H1 (cell line): ENCODE measurements around the gene DYNLT1. TPM values are rescaled to one million over a fixed set of nuclear protein-coding genes. Genes with fewer than 3 reads are reported as not detected.
"Not testable (repeated sequence)": the region's sequence is repeated elsewhere in the genome, so short reads cannot be mapped to it uniquely, and the experiment has no call there.

Source experiments
- CTCF ChIA-PET: fragments of 300-600 bp; sonication (Branson Sonifier 250); formaldehyde crosslinking; loops from one replicate; lab custom pipeline; 2021; ENCODE audit not compliant: partially characterized antibody; lab: Charles Lee
- POLR2A ChIA-PET: fragments of 300-600 bp; sonication (Branson Sonifier 250); formaldehyde crosslinking; loops from one replicate; lab custom pipeline; 2021; ENCODE audit warnings: inconsistent platforms; ENCODE audit not compliant: partially characterized antibody; lab: Charles Lee
- DNase-seq, 2 experiments: peaks; one replicate each; pipeline versions ENCODE4 v3.0.0 to v3.0.0-alpha.2; 2010 to 2022; ENCODE audit warnings: low spot score in 2 of 2, low read depth in 1 of 2, mixed read lengths in 1 of 2
- FAIRE-seq: peaks from 2 replicates; lab custom pipeline; 2011; peaks lifted over from hg19 to GRCh38; lab: Jason Lieb, UNC
- H2AFZ ChIP-seq: 2 replicates; pipeline ENCODE4 v1.8.1; 2012; ENCODE audit warnings: low read length, inconsistent platforms
- H2AK5ac ChIP-seq: 2 replicates; pipeline ENCODE4 v1.6.1; 2013; ENCODE audit warnings: low read depth, low read length
- H2BK120ac ChIP-seq: replicated peaks from 2 replicates; pipeline ENCODE3; 2013; ENCODE audit warnings: low read depth, low read length, inconsistent platforms
- H2BK12ac ChIP-seq: 2 replicates; pipeline ENCODE4 v1.6.1; 2013; ENCODE audit warnings: low read depth, low read length
- H2BK15ac ChIP-seq: 2 replicates; pipeline ENCODE4 v1.6.1; 2013; ENCODE audit warnings: low read length
- H2BK20ac ChIP-seq: 2 replicates; pipeline ENCODE4 v1.6.1; 2013; ENCODE audit warnings: low read length
- H2BK5ac ChIP-seq: 2 replicates; pipeline ENCODE4 v1.6.1; 2013; ENCODE audit warnings: low read depth, low read length
- H3K14ac ChIP-seq: 2 replicates; pipeline ENCODE4 v1.6.1; 2013; ENCODE audit warnings: inconsistent platforms; ENCODE audit not compliant: insufficient read length
- H3K18ac ChIP-seq: 2 replicates; pipeline ENCODE4 v1.6.1; 2013; ENCODE audit warnings: low read length; ENCODE audit errors: extremely low read depth
- H3K23ac ChIP-seq: 2 replicates; pipeline ENCODE4 v1.6.1; 2013; ENCODE audit warnings: inconsistent platforms; ENCODE audit not compliant: insufficient read length
- H3K23me2 ChIP-seq: 2 replicates; pipeline ENCODE4 v1.6.1; 2013; ENCODE audit warnings: low read depth, low read length
- H3K27ac ChIP-seq: 2 replicates; pipeline ENCODE4 v1.6.1; 2011; ENCODE audit warnings: low read depth, low read length, inconsistent platforms
- H3K27me3 ChIP-seq, 4 experiments: replicated peaks in 1 of 4; 1 replicate in 1 of 4; 2 replicates in 3 of 4; pipeline versions ENCODE4 v1.6.1 to v1.8.1; 2011 to 2013; ENCODE audit warnings: low read length in 3 of 4, mild to moderate bottlenecking in 3 of 4, inconsistent platforms in 2 of 4, mixed read lengths in 2 of 4, moderate library complexity in 1 of 4; ENCODE audit not compliant: control insufficient read depth in 3 of 4, insufficient read depth in 3 of 4; ENCODE audit errors: extremely low read depth in 1 of 4
- H3K36me3 ChIP-seq, 4 experiments: 2 replicates each; pipeline versions ENCODE4 v1.6.1 to v1.8.1; 2011 to 2013; ENCODE audit warnings: mild to moderate bottlenecking in 4 of 4, low read length in 3 of 4, moderate library complexity in 2 of 4, control low read depth in 1 of 4, inconsistent platforms in 1 of 4; ENCODE audit not compliant: insufficient read depth in 4 of 4, control insufficient read depth in 2 of 4
- H3K4ac ChIP-seq: replicated peaks from 2 replicates; pipeline ENCODE3; 2013; ENCODE audit warnings: low read length, low read depth, mixed read lengths, inconsistent platforms; ENCODE audit not compliant: insufficient read length
- H3K4me1 ChIP-seq, 4 experiments: replicated peaks in 1 of 4; 1 replicate in 1 of 4; 2 replicates in 3 of 4; pipeline versions ENCODE4 v1.6.1 to v1.8.1; 2011 to 2013; ENCODE audit warnings: low read length in 3 of 4, inconsistent platforms in 2 of 4, mixed read lengths in 1 of 4; ENCODE audit not compliant: insufficient read depth in 4 of 4, control insufficient read depth in 3 of 4
- H3K4me2 ChIP-seq, 2 experiments: 2 replicates each; pipeline versions ENCODE4 v1.6.1 to v1.8.1; 2011 to 2013; ENCODE audit warnings: low read depth in 2 of 2, low read length in 2 of 2, control low read depth in 1 of 2, inconsistent platforms in 1 of 2, mild to moderate bottlenecking in 1 of 2; ENCODE audit not compliant: insufficient read depth in 1 of 2
- H3K4me3 ChIP-seq, 4 experiments: fragments of 200-600, 300-600 bp in 1 of 4; sonication (generic), shearing (Covaris generic), sonication (Bioruptor Twin) in 1 of 4; 2 replicates each; pipeline versions ENCODE4 v1.5.1 to v1.8.1; 2011 to 2016; ENCODE audit warnings: low read length in 4 of 4, low read depth in 3 of 4, control low read depth in 2 of 4, inconsistent platforms in 2 of 4, mild to moderate bottlenecking in 2 of 4, mixed read lengths in 1 of 4, moderate library complexity in 1 of 4; ENCODE audit not compliant: insufficient read depth in 2 of 4; ENCODE audit errors: extremely low read depth in 1 of 4
- H3K56ac ChIP-seq: replicated peaks from 2 replicates; pipeline ENCODE3; 2013; ENCODE audit warnings: low read depth, mild to moderate bottlenecking, mixed read lengths, low read length, inconsistent platforms; ENCODE audit not compliant: insufficient read length
- H3K79me1 ChIP-seq: 2 replicates; pipeline ENCODE4 v1.6.1; 2013; ENCODE audit warnings: low read depth, low read length, control low read depth
- H3K79me2 ChIP-seq, 2 experiments: 2 replicates each; pipeline versions ENCODE4 v1.6.1 to v1.8.1; 2012 to 2013; ENCODE audit warnings: low read length in 2 of 2, mild to moderate bottlenecking in 2 of 2, inconsistent platforms in 1 of 2; ENCODE audit not compliant: insufficient read depth in 2 of 2, control insufficient read depth in 1 of 2
- H3K9ac ChIP-seq, 4 experiments: replicated peaks in 1 of 4; 1 replicate in 1 of 4; 2 replicates in 3 of 4; pipeline versions ENCODE4 v1.6.1 to v1.8.1; 2011 to 2013; ENCODE audit warnings: low read depth in 3 of 4, low read length in 3 of 4, control low read depth in 2 of 4, mild to moderate bottlenecking in 2 of 4, moderate library complexity in 2 of 4, inconsistent platforms in 1 of 4; ENCODE audit errors: extremely low read depth in 1 of 4
- H3K9me3 ChIP-seq, 2 experiments: 2 replicates each; pipeline versions ENCODE4 v1.6.1 to v1.8.1; 2012 to 2013; ENCODE audit warnings: mild to moderate bottlenecking in 2 of 2, moderate library complexity in 2 of 2, control low read depth in 1 of 2, inconsistent platforms in 1 of 2, low read depth in 1 of 2, low read length in 1 of 2, mixed read lengths in 1 of 2; ENCODE audit not compliant: insufficient read depth in 2 of 2
- H4K20me1 ChIP-seq, 2 experiments: replicated peaks in 1 of 2; 2 replicates each; pipeline versions ENCODE3 to v1.8.1; 2011 to 2013; ENCODE audit warnings: inconsistent platforms in 2 of 2, low read length in 2 of 2, mild to moderate bottlenecking in 1 of 2; ENCODE audit not compliant: insufficient read depth in 2 of 2, control insufficient read depth in 1 of 2
- H4K5ac ChIP-seq: 2 replicates; pipeline ENCODE4 v1.6.1; 2013; ENCODE audit warnings: low read length, low read depth, mixed read lengths, inconsistent platforms; ENCODE audit not compliant: insufficient read length
- H4K8ac ChIP-seq: 2 replicates; pipeline ENCODE4 v1.8.0; 2013; ENCODE audit warnings: mild to moderate bottlenecking, moderate library complexity, low read length, inconsistent platforms; ENCODE audit not compliant: insufficient read depth; ENCODE audit errors: extremely low read depth
- H4K91ac ChIP-seq: replicated peaks from 2 replicates; pipeline ENCODE3; 2013; ENCODE audit warnings: low read length, mixed read lengths, inconsistent platforms; ENCODE audit not compliant: insufficient read length
- ASH2L ChIP-seq: fragments of 200-600, 300-600 bp; sonication (generic); IDR thresholded peaks from one replicate; pipeline ENCODE4 v1.7.1; 2017; ENCODE audit warnings: low read length
- CTCF ChIP-seq, 3 experiments: IDR thresholded peaks; 1 replicate in 2 of 3; 2 replicates in 1 of 3; pipeline versions ENCODE4 v1.5.1 to v1.6.1; 2011; ENCODE audit warnings: low read length in 3 of 3, mild to moderate bottlenecking in 3 of 3, inconsistent platforms in 2 of 3, low read depth in 1 of 3, moderate library complexity in 1 of 3; ENCODE audit not compliant: insufficient read depth in 1 of 3; ENCODE audit errors: control extremely low read depth in 1 of 3
- HDAC6 ChIP-seq: IDR thresholded peaks from one replicate; pipeline ENCODE4 v1.7.1; 2012; ENCODE audit warnings: low read depth, mild to moderate bottlenecking, inconsistent platforms, low read length, moderate library complexity
- JUND ChIP-seq: IDR thresholded peaks from 2 replicates; pipeline ENCODE4 v1.6.1; 2011; ENCODE audit warnings: mild to moderate bottlenecking, improper control_type of control experiment, low read length
- SIRT6 ChIP-seq: IDR thresholded peaks from one replicate; pipeline ENCODE4 v1.7.1; 2012; ENCODE audit warnings: low read length, inconsistent platforms
- TAF1 ChIP-seq: IDR thresholded peaks from 2 replicates; pipeline ENCODE4 v1.6.1; 2011; ENCODE audit warnings: mild to moderate bottlenecking, low read depth, low read length
- YY1 ChIP-seq: IDR thresholded peaks from 2 replicates; pipeline ENCODE4 v1.6.1; 2011; ENCODE audit warnings: low read depth, mild to moderate bottlenecking, low read length
- WGBS, 2 experiments: shearing (Covaris generic) in 1 of 2; methylation state at CpG; one replicate each; pipeline versions ENCODE4 v1.1.6 to v1.1.7; 2013 to 2015; ENCODE audit warnings: low lambda C conversion rate in 2 of 2, mixed read lengths in 2 of 2, inconsistent platforms in 1 of 2, low coverage in 1 of 2, missing lambda C conversion rate in 1 of 2; ENCODE audit not compliant: insufficient replicate concordance in 2 of 2, insufficient coverage in 1 of 2, insufficient read length in 1 of 2; ENCODE audit errors: extremely low coverage in 1 of 2, missing lambda C conversion rate in 1 of 2; 5-methylcytosine and 5-hydroxymethylcytosine counted together
- polyA plus RNA-seq, 7 experiments: library from polyadenylated mRNA; depleted of rRNA in 3 of 7; stranded (reverse) in 5 of 7; unstranded in 2 of 7; fragments of >200 nt in 5 of 7; fragments of 200-250 nt in 2 of 7; gene quantifications; 1 replicate in 5 of 7; 2 replicates in 1 of 7; 4 replicates in 1 of 7; pipeline versions ENCODE4 v1.2.1 to v1.2.3, GENCODE V29; 2011 to 2013; ENCODE audit warnings: missing spikeins in 2 of 7, mixed read lengths in 2 of 7
- total RNA-seq: library from RNA; stranded (reverse); fragmentation: NEBNext Ultra II Directional; extraction: Animal tissue kit (Norgen Biotek cat#: 25700); gene quantifications from 2 replicates; pipeline ENCODE4 v1.2.1, GENCODE V29; 2021

Gene DYNLT1
- total and polyA plus RNA-seq, 2 of the 8 experiments (the other 6 are each of a cell fraction or from before 2014, with no cell fraction given) = 119 to 245 TPM

- TF ChIP-seq HDAC6 = no peak
- TF ChIP-seq JUND = no peak
- no peak for TF ChIP-seq ASH2L
- no peak for TF ChIP-seq SIRT6
- no peak for TF ChIP-seq TAF1
- TF ChIP-seq YY1 = no peak
- no peak for TF ChIP-seq CTCF (IDR thresholded peaks at IDR 0.05; ENCODE audit: control extremely low read depth in 1 of 3, insufficient read depth in 1 of 3, low read depth in 1 of 3, low read length in 3 of 3)
- TF ChIP-seq, all 59 proteins: peak for 0
Observed at GRCh38 chr6:158619922-158620801, 24.4 kb downstream of the DYNLT1 start (continued).

GRCh38 chr6:158618289-158618688, 26.3 kb downstream of the DYNLT1 start:
- H3K9ac ChIP-seq, H3K23ac ChIP-seq, H4K91ac ChIP-seq, H2BK15ac ChIP-seq, H3K4me1 ChIP-seq, H4K5ac ChIP-seq, FAIRE-seq, DNase-seq, H2BK5ac ChIP-seq, H3K27me3 ChIP-seq, H2BK120ac ChIP-seq, H2BK20ac ChIP-seq, H3K79me1 ChIP-seq, H3K23me2 ChIP-seq, H4K8ac ChIP-seq, H2BK12ac ChIP-seq, H3K9me3 ChIP-seq, H3K79me2 ChIP-seq, POLR2A ChIA-PET, H2AK5ac ChIP-seq, H3K14ac ChIP-seq, H3K27ac ChIP-seq, H3K18ac ChIP-seq, H2AFZ ChIP-seq, H3K4me2 ChIP-seq, H3K4me3 ChIP-seq, H4K20me1 ChIP-seq, H3K4ac ChIP-seq, H3K56ac ChIP-seq: not testable (repeated sequence)
- peaks cover 2 to 31% (median 10%) of the 10 kb centered on the region in 4 experiments; a peak in 5 of 8 replicates for H3K36me3 ChIP-seq
- WGBS, 2 experiments = 92% methylated on average over 3 of the region's 3 CpGs; no CpG with 5 or more reads in 1 of the 2 experiments
- CTCF ChIA-PET = interaction anchor here (1.1 to 1.8 kb wide), 2 partner anchors 13 kb away, joined by 3 to 9 read pairs; no protein-coding TSS in a partner anchor
